ENCODE data around the gene MAT2B. TPM values are rescaled to one million over a fixed set of nuclear protein-coding genes. Genes with fewer than 3 reads are reported as not detected.

Gene MAT2B
- total RNA-seq, 1 experiment from 2014 or later = 55.7 TPM

GRCh38 chr5:163566678-163567077 lies 61.3 kb downstream of the MAT2B start (continued):
- no peak for TF ChIP-seq FOXJ3 (CRISPR knock-in tag; IDR thresholded peaks at IDR 0.05; ENCODE audit: borderline replicate concordance)

GRCh38 chr5:163567811-163568210 lies 62.4 kb downstream of the MAT2B start:
- ChIA-PET CTCF (no interaction called here), POLR2A (no interaction called here)
- H3K36me3 Mint-ChIP-seq = no peaks in the 10 kb centered on the region
- no peaks in the 10 kb centered on the region for H3K9me3 Mint-ChIP-seq
- TF ChIP-seq FOXK1 (CRISPR knock-in tag; IDR thresholded peaks at IDR 0.05) = no peak
- no peak for TF ChIP-seq MYBL2 (CRISPR knock-in tag; IDR thresholded peaks at IDR 0.05)
- peaks cover 21% of the 10 kb centered on the region for H3K27me3 Mint-ChIP-seq (ENCODE audit: low read depth)
- ATAC-seq = no peak
- no peak overlapping the region for H3K27ac Mint-ChIP-seq
- H3K4me1 Mint-ChIP-seq = peaks cover 72% of the 10 kb centered on the region
- no peak for DNase-seq (ENCODE audit: low spot score)
- H3K4me3 Mint-ChIP-seq = no peak overlapping the region

Other genes starting within 250 kb of the MAT2B start
- gene CCNG1, start 68.0 kb upstream of the MAT2B start, total RNA-seq (2021) = 395 to 438 TPM (median 433 TPM) in 3 replicates
- 68.5 to 73.4 TPM (median 69.4 TPM) in 3 replicates for gene NUDCD2, start 45.5 kb upstream of the MAT2B start, total RNA-seq (2021)
- 69.1 to 78.5 TPM (median 73.3 TPM) in 3 replicates for gene HMMR, start 45.0 kb upstream of the MAT2B start, total RNA-seq (2021)